Ovary (tissue), 9 donors: ENCODE data around the gene GBE1. TPM values are rescaled to one million over a fixed set of nuclear protein-coding genes. Genes with fewer than 3 reads are reported as not detected.

Source experiments
- DNase-seq, 5 donors: peaks; one replicate each; pipeline ENCODE4 v3.0.0-alpha.2; 2019 to 2020
- H3K27ac ChIP-seq, 2 donors: fragments of 200-600 bp; one replicate each; pipeline versions ENCODE4 v1.5.1 to v1.8.0; 2019 to 2022
- H3K27me3 ChIP-seq: fragments of 200-600 bp; one replicate; pipeline ENCODE4 v1.8.0; 2022
- H3K36me3 ChIP-seq: fragments of 200-600 bp; sonication (generic); one replicate; pipeline ENCODE4 v1.5.1; 2019
- H3K4me1 ChIP-seq: one replicate; pipeline ENCODE4 v1.8.1; 2013; ENCODE audit warnings: mild to moderate bottlenecking, moderate library complexity; ENCODE audit not compliant: insufficient read depth
- H3K4me3 ChIP-seq: fragments of 200-600 bp; sonication (generic); one replicate; pipeline ENCODE4 v1.5.1; 2017
- H3K9me3 ChIP-seq, 2 donors: fragments of 200-600 bp in 1 of 2; sonication (generic) in 1 of 2; one replicate each; pipeline versions ENCODE4 v1.5.1 to v1.8.1; 2013 to 2019; ENCODE audit warnings: mild to moderate bottlenecking in 1 of 2, moderate library complexity in 1 of 2
- EP300 ChIP-seq: sonication (generic); formaldehyde crosslinking; IDR thresholded peaks from one replicate; pipeline ENCODE4 v1.6.1; 2017; ENCODE audit warnings: antibody characterized with exemption
- POLR2A ChIP-seq: fragments of 450-650 bp; IDR thresholded peaks from one replicate; pipeline ENCODE4 v1.6.1; 2017; ENCODE audit warnings: antibody characterized with exemption, mild to moderate bottlenecking, moderate library complexity
- WGBS, 3 donors: extraction: QIAGEN DNeasy Blood & Tissue Kit in 1 of 3; methylation state at CpG; one replicate each; pipeline versions ENCODE4 v1.1.5 to v1.1.7; 2013 to 2017; 5-methylcytosine and 5-hydroxymethylcytosine counted together
- intact Hi-C, 4 donors: fragments of 100-400 bp; cut with DNase I; formaldehyde crosslinking; loops; one replicate each; pipeline versions ENCODE4 v1.11.0 to v1.15.1; 2022 to 2023
- polyA plus RNA-seq, 2 donors: library from polyadenylated mRNA; stranded (reverse); fragments of 200-250 nt in 1 of 2; fragments of 350-450 nt in 1 of 2; fragmentation: Illumina TruSeq in 1 of 2; extraction: RNeasy Lipid Tissue Mini Kit (QIAGEN cat#74804) in 1 of 2; gene quantifications; one replicate each; pipeline ENCODE4 v1.2.3, GENCODE V29; 2013 to 2014
- total RNA-seq, 7 donors: library from RNA; depleted of rRNA in 2 of 7; stranded (reverse); fragments of >200 nt in 2 of 7; fragmentation: NEBNext Ultra II Directional in 3 of 7; extraction: Animal tissue kit (Norgen Biotek cat#: 25700) in 3 of 7; gene quantifications; one replicate each; pipeline versions ENCODE4 v1.1.0 to v1.2.4, GENCODE V29; 2016 to 2023
- TF ChIP-seq, protein P1 (sequence below), 3 donors: fragments of 450-650 bp in 2 of 3; fragments of 200-600 bp in 1 of 3; IDR thresholded peaks; one replicate each; pipeline versions ENCODE4 v1.5.1 to v1.8.0; 2016 to 2022; ENCODE audit warnings: antibody characterized with exemption in 3 of 3, mild to moderate bottlenecking in 1 of 3
- donor health status: DM: no; HTN: no; CAD: no; lungs with moderate emphysema.
- donor health status: DM: no; HTN: no; CAD: no.
- donor health status: Bipolar disorder and iron deficiency.
- donor health status: DM: yes; HTN: yes; CAD: no.
- donor health status: DM: no; HTN: no; CAD: no.
- donor health status: DM: yes; HTN: yes; CAD: no.

GBE1 gene
- total and polyA plus RNA-seq, 9 donors = 14.8 to 43.7 (median 26.8) TPM

DNA sequence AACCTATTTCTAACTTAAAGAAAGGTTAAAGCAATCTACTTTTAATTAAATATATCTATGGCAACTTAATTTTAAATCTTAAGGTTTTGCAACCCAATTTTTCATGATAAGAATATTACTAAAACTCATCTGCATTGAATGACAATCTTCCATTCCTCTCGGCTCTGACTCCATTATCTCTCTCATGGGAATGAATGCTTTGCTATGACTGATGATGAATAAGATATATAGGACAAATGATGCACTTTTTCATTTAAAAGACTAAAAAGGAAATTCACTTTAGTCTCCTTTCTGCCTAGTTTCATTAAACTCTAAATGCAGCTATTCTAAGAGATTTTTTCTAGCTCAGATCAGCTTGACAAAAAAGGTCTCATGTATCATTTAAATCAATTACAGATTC is 68.7 kb downstream of the GBE1 start:
- WGBS, 3 donors = 84 to 90% (median 89%) methylated on average over 1 of the region's 1 CpG
- Histone ChIP-seq H3K4me1 (no peaks in the 10 kb centered on the region), H3K4me3 (no peak overlapping the region), H3K27me3 (no peaks in the 10 kb centered on the region), H3K27ac (no peak overlapping the region), H3K36me3 (no peaks in the 10 kb centered on the region), H3K9me3 (no peaks in the 10 kb centered on the region)
- intact Hi-C loops = no loop called here
- TF ChIP-seq EP300 = no peak
- no peak for TF ChIP-seq POLR2A
- TF ChIP-seq, protein P1, sequence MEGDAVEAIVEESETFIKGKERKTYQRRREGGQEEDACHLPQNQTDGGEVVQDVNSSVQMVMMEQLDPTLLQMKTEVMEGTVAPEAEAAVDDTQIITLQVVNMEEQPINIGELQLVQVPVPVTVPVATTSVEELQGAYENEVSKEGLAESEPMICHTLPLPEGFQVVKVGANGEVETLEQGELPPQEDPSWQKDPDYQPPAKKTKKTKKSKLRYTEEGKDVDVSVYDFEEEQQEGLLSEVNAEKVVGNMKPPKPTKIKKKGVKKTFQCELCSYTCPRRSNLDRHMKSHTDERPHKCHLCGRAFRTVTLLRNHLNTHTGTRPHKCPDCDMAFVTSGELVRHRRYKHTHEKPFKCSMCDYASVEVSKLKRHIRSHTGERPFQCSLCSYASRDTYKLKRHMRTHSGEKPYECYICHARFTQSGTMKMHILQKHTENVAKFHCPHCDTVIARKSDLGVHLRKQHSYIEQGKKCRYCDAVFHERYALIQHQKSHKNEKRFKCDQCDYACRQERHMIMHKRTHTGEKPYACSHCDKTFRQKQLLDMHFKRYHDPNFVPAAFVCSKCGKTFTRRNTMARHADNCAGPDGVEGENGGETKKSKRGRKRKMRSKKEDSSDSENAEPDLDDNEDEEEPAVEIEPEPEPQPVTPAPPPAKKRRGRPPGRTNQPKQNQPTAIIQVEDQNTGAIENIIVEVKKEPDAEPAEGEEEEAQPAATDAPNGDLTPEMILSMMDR (IDR thresholded peaks at IDR 0.05) = no peak
- no peak for DNase-seq

DNA sequence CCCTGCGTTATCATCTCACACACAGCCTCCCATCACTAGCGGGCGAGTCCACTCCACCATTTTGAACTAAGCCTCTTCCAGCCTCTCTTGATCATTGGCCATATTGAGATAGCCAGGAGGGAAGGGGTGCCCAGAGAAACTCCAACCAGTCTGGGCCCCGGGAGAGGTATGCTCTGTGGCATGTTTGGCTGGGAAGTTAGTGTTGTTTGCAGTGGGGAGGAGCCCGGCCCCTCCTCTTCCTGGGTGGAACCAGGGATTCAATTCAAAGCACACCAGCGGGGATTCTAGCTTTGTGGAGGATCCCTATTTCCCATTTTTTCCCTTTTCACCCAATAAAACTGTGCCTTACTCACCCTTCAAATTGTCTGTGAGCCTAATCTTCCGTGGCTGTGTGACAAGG is 71.8 kb downstream of the GBE1 start:
- no peaks in the 10 kb centered on the region for H3K9me3 ChIP-seq
- intact Hi-C loops = no loop called here
- TF ChIP-seq POLR2A (no peak), EP300 (no peak)
- TF ChIP-seq, protein P1 (IDR thresholded peaks at IDR 0.05) = no peak
- no peaks in the 10 kb centered on the region for H3K36me3 ChIP-seq
- no peaks in the 10 kb centered on the region for H3K27me3 ChIP-seq
- no peak overlapping the region for H3K27ac ChIP-seq
- DNase-seq = no peak
- no peak overlapping the region for H3K4me3 ChIP-seq
- WGBS, 3 donors = 95 to 96% (median 96%) methylated on average over 7 of the region's 7 CpGs
- H3K4me1 ChIP-seq = no peaks in the 10 kb centered on the region

GRCh38 chr3:81684751-81685395 is 76.6 kb downstream of the GBE1 start:
- 61 to 80% (median 80%) methylated on average over 4 of the region's 4 CpGs for WGBS, 3 donors
- Histone ChIP-seq H3K36me3 (no peaks in the 10 kb centered on the region), H3K27ac (no peak overlapping the region), H3K4me1 (no peaks in the 10 kb centered on the region), H3K27me3 (no peaks in the 10 kb centered on the region), H3K9me3 (no peaks in the 10 kb centered on the region), H3K4me3 (no peak overlapping the region)
- DNase-seq = no peak
- TF ChIP-seq, protein P1 (IDR thresholded peaks at IDR 0.05) = no peak
- TF ChIP-seq EP300 (no peak), POLR2A (no peak)
- intact Hi-C loops = loop anchor here in 1 of 4 donors (1.0 kb wide), 1 partner anchor 84 kb away; no protein-coding TSS in a partner anchor

DNA sequence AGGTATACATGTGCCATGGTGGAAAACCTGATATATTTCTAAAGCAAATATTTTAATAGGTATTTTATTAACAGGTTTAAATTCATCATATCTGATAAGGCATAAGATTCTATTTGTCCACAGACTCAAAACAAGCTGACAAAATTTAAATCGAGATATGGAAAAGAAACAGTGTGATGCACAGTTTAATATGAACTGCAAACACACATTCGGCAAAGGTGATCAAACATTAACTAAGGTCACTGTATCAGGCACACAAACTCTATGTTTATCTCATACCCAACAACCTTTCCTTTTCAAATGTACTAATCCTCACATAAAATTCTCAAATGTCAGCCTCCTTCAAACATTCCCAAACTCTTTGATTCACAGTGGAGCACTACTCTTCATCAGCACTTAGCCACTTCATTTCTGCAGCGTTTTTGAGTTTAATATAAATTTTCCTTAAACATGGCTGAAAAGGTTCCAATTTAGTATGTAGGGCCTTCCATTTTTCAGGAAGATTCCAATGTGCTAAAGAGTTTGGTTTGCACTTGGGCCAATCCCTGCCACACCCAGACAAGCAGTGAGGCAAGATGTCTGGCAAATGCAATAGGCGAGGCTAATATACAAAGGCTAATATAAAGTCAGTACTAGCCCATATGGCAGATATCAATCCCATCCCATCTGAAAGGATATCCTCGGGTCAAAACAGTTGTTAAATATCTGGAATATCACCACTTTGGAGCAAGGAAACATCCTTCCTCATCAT is 84.6 kb downstream of the GBE1 start:
- Histone ChIP-seq H3K36me3 (no peaks in the 10 kb centered on the region), H3K9me3 (no peaks in the 10 kb centered on the region), H3K4me3 (no peak overlapping the region), H3K4me1 (no peaks in the 10 kb centered on the region), H3K27ac (no peak overlapping the region), H3K27me3 (no peaks in the 10 kb centered on the region)
- no peak for DNase-seq
- TF ChIP-seq EP300 (no peak), POLR2A (no peak)
- TF ChIP-seq, protein P1 (IDR thresholded peaks at IDR 0.05) = no peak
- intact Hi-C loops = no loop called here
- WGBS, 3 donors = 91 to 95% (median 92%) methylated on average over 5 of the region's 5 CpGs
